GM12878 (cell line): Measurements from ENCODE around the gene CSTF1. TPM values are rescaled to one million over a fixed set of nuclear protein-coding genes. Genes with fewer than 3 reads are reported as not detected.

Source experiments
- ATAC-seq: fragments of 200-7000 bp; cut with Tn5 transposase; 3 replicates; pipeline ENCODE4 v1.9.1; 2020; ENCODE audit warnings: mild to moderate bottlenecking, moderate library complexity
- BruUV-seq: library from RNA; stranded (reverse); fragments of 400-500 nt; replicated peaks from 2 replicates; lab custom pipeline; 2021; lab: Mats Ljungman, UMichigan
- CTCF ChIA-PET: fragments of 300-600 bp; sonication (Branson Sonifier 250); formaldehyde crosslinking; extraction: SDS; loops from one replicate; lab custom pipeline; 2021; ENCODE audit warnings: inconsistent platforms; lab: Yijun Ruan, JAX
- POLR2A ChIA-PET: fragments of 350-600 bp; formaldehyde crosslinking; extraction: SDS; loops from one replicate; lab custom pipeline; 2021; ENCODE audit warnings: inconsistent platforms; lab: Charles Lee
- RAD21 ChIA-PET: fragments of 300-600 bp; sonication (Branson Sonifier 250); formaldehyde crosslinking; loops from one replicate; lab custom pipeline; 2023; ENCODE audit warnings: antibody characterized with exemption; ENCODE audit not compliant: unreplicated experiment; lab: Charles Lee
- SMC1A ChIA-PET: fragments of 300-600 bp; sonication (Branson Sonifier 250); formaldehyde crosslinking; loops from one replicate; lab custom pipeline; 2023; ENCODE audit not compliant: unreplicated experiment, uncharacterized antibody; lab: Charles Lee
- DNase-seq: peaks from one replicate; pipeline ENCODE4 v3.0.0-alpha.2; 2011; ENCODE audit warnings: low read depth, low spot score
- FAIRE-seq: peaks from 3 replicates; lab custom pipeline; 2011; peaks lifted over from hg19 to GRCh38; lab: Jason Lieb, UNC
- H2AFZ ChIP-seq: 2 replicates; pipeline ENCODE4 v1.6.0; 2011; ENCODE audit warnings: low read depth, low read length, control low read depth; ENCODE audit not compliant: control insufficient read depth
- H3K27ac ChIP-seq: 2 replicates; pipeline ENCODE4 v1.5.1; 2011; ENCODE audit warnings: control low read depth; ENCODE audit not compliant: control insufficient read depth, insufficient read depth
- H3K27me3 ChIP-seq, 2 experiments: replicated peaks in 1 of 2; 2 replicates each; pipeline versions ENCODE4 v1.6.0 to v1.6.1; 2011; ENCODE audit warnings: low read length in 1 of 2; ENCODE audit not compliant: control insufficient read depth in 2 of 2, insufficient read depth in 2 of 2
- H3K36me3 ChIP-seq, 2 experiments: 2 replicates each; pipeline ENCODE4 v1.5.1; 2011; ENCODE audit warnings: low read length in 1 of 2; ENCODE audit not compliant: control insufficient read depth in 2 of 2, insufficient read depth in 2 of 2
- H3K4me1 ChIP-seq: 2 replicates; pipeline ENCODE4 v1.6.1; 2011; ENCODE audit warnings: mild to moderate bottlenecking, low read length, moderate library complexity, mixed read lengths; ENCODE audit not compliant: control insufficient read depth, insufficient read depth
- H3K4me2 ChIP-seq: 2 replicates; pipeline ENCODE4 v1.6.0; 2011; ENCODE audit warnings: control low read depth; ENCODE audit not compliant: control insufficient read depth, insufficient read depth
- H3K4me3 ChIP-seq: fragments of 200-600 bp; sonication (generic); 2 replicates; pipeline ENCODE4 v1.5.1; 2016
- H3K79me2 ChIP-seq: 2 replicates; pipeline ENCODE4 v1.6.0; 2011; ENCODE audit warnings: low read length; ENCODE audit not compliant: control insufficient read depth, insufficient read depth
- H3K9ac ChIP-seq: 2 replicates; pipeline ENCODE4 v1.8.0; 2011; ENCODE audit warnings: low read length, control low read depth, mixed read lengths; ENCODE audit not compliant: control insufficient read depth, insufficient read depth
- H3K9me3 ChIP-seq: replicated peaks from 3 replicates; pipeline ENCODE4 v1.5.1; 2011; ENCODE audit warnings: mild to moderate bottlenecking, low read length; ENCODE audit not compliant: control insufficient read depth, insufficient read depth
- H4K20me1 ChIP-seq: 2 replicates; pipeline ENCODE4 v1.6.0; 2011; ENCODE audit not compliant: control insufficient read depth, insufficient read depth
- SMAD1 ChIP-seq: fragments of 450-650 bp; IDR thresholded peaks from 2 replicates; pipeline ENCODE4 v1.6.1; 2018; ENCODE audit warnings: mild to moderate bottlenecking, low read depth; ENCODE audit not compliant: partially characterized antibody
- SMAD5 ChIP-seq: IDR thresholded peaks from 2 replicates; pipeline ENCODE4 v1.6.1; 2016; ENCODE audit warnings: antibody characterized with exemption, low read depth
- STAT3 ChIP-seq: IDR thresholded peaks from 2 replicates; pipeline ENCODE4 v1.6.1; 2011; ENCODE audit warnings: low read depth, low read length, improper control_type of control experiment
- TCF12 ChIP-seq: IDR thresholded peaks from 2 replicates; pipeline ENCODE4 v1.6.1; 2011; ENCODE audit warnings: low read depth, mild to moderate bottlenecking, low read length
- ZBTB40 ChIP-seq: fragments of 450-650 bp; IDR thresholded peaks from 2 replicates; pipeline ENCODE4 v1.6.1; 2016; ENCODE audit warnings: mild to moderate bottlenecking, moderate library complexity, borderline replicate concordance
- ZNF687 ChIP-seq: fragments of 450-650 bp; IDR thresholded peaks from 2 replicates; pipeline ENCODE4 v1.6.1; 2017; ENCODE audit warnings: mild to moderate bottlenecking, moderate library complexity
- WGBS: methylation state at CpG from one replicate; pipeline ENCODE4 v1.1.6; 2016; ENCODE audit warnings: low lambda C conversion rate; ENCODE audit not compliant: insufficient replicate concordance, insufficient coverage; ENCODE audit errors: missing lambda C conversion rate; 5-methylcytosine and 5-hydroxymethylcytosine counted together
- in situ Hi-C: fragments of 300-500 bp; cut with MboI; formaldehyde crosslinking; loops from 9 replicates; pipeline ENCODE4 v1.14.3; 2018; ENCODE audit warnings: mixed read lengths
- intact Hi-C: fragments of 100-400 bp; cut with micrococcal nuclease; formaldehyde crosslinking; loops from one replicate; pipeline ENCODE4 v1.14.2; 2022; ENCODE audit not compliant: unreplicated experiment
- polyA plus RNA-seq, 11 experiments: library from polyadenylated mRNA; depleted of rRNA in 4 of 11; unstranded in 6 of 11; stranded (reverse) in 5 of 11; fragments of >200 nt; fragmentation: Nextera tagmentation in 4 of 11; fragmentation: Illumina TruSeq in 1 of 11; extraction: Ambion mirVana in 4 of 11; extraction: Trizol in 1 of 11; gene quantifications; 1 replicate in 1 of 11; 2 replicates in 10 of 11; pipeline versions ENCODE4 v1.2.1 to v1.2.3, GENCODE V29; 2011 to 2016; ENCODE audit warnings: inconsistent platforms in 2 of 11, missing spikeins in 2 of 11, low read depth in 1 of 11
- total RNA-seq, 4 experiments: library from RNA; depleted of rRNA in 3 of 4; stranded (reverse); fragments of >200 nt in 3 of 4; fragmentation: Illumina TruSeq in 1 of 4; extraction: Trizol in 1 of 4; gene quantifications; 2 replicates each; pipeline versions ENCODE4 v1.2.1 to v1.2.3, GENCODE V29; 2013 to 2021
- TF ChIP-seq, protein P1 (sequence below): IDR thresholded peaks from 2 replicates; pipeline ENCODE4 v1.6.1; 2012; ENCODE audit warnings: improper control_type of control experiment, low read depth, low read length; ENCODE audit not compliant: insufficient replicate concordance

CSTF1 gene
- total and polyA plus RNA-seq, 10 of the 15 experiments (the other 5 are each of a cell fraction or from before 2014, with no cell fraction given): 41.8 to 89.1 (median 50.1) TPM

DNA sequence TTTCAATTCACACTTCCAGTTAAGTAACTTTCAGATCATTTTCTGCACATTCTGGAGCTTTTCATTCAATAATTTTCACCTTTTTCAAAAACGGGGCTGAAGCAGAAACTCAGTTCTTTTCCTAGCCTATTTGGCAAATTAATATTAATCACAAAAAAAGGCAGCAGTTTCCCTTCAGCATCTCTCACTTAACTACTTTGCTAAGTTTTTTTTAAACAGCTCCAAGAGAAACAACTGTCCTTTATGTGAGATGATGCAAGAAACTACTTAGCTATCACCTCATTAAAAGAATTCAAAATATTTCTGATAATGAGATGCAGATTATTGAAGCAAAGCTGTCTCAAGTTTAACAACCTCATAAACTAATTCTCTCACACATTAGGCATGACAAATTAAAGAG is 31.4 kb downstream of the CSTF1 start:
- RAD21 ChIA-PET: no interaction called here
- intact Hi-C loops: no loop called here
- Histone ChIP-seq H3K27me3 (no peaks in the 10 kb centered on the region), H3K27ac (no peak overlapping the region), H4K20me1 (no peaks in the 10 kb centered on the region), H2AFZ (no peak overlapping the region), H3K4me3 (no peak overlapping the region), H3K9me3 (no peaks in the 10 kb centered on the region), H3K79me2 (no peaks in the 10 kb centered on the region), H3K4me1 (peaks cover 7% of the 10 kb centered on the region), H3K4me2 (no peak overlapping the region), H3K36me3 (no peaks in the 10 kb centered on the region), H3K9ac (no peak overlapping the region)
- FAIRE-seq (no peak), DNase-seq (no peak), ATAC-seq (no peak)
- SMC1A ChIA-PET: interaction anchor here (1.2 to 1.7 kb wide), 4 partner anchors 8 to 68 kb away, joined by 3 to 4 read pairs (median 4); partner anchors contain the start of gene CASS4
- no peak for TF ChIP-seq TCF12
- TF ChIP-seq ZNF687: no peak
- TF ChIP-seq SMAD5: no peak
- no peak for TF ChIP-seq SMAD1
- TF ChIP-seq STAT3: no peak
- TF ChIP-seq, protein P1, sequence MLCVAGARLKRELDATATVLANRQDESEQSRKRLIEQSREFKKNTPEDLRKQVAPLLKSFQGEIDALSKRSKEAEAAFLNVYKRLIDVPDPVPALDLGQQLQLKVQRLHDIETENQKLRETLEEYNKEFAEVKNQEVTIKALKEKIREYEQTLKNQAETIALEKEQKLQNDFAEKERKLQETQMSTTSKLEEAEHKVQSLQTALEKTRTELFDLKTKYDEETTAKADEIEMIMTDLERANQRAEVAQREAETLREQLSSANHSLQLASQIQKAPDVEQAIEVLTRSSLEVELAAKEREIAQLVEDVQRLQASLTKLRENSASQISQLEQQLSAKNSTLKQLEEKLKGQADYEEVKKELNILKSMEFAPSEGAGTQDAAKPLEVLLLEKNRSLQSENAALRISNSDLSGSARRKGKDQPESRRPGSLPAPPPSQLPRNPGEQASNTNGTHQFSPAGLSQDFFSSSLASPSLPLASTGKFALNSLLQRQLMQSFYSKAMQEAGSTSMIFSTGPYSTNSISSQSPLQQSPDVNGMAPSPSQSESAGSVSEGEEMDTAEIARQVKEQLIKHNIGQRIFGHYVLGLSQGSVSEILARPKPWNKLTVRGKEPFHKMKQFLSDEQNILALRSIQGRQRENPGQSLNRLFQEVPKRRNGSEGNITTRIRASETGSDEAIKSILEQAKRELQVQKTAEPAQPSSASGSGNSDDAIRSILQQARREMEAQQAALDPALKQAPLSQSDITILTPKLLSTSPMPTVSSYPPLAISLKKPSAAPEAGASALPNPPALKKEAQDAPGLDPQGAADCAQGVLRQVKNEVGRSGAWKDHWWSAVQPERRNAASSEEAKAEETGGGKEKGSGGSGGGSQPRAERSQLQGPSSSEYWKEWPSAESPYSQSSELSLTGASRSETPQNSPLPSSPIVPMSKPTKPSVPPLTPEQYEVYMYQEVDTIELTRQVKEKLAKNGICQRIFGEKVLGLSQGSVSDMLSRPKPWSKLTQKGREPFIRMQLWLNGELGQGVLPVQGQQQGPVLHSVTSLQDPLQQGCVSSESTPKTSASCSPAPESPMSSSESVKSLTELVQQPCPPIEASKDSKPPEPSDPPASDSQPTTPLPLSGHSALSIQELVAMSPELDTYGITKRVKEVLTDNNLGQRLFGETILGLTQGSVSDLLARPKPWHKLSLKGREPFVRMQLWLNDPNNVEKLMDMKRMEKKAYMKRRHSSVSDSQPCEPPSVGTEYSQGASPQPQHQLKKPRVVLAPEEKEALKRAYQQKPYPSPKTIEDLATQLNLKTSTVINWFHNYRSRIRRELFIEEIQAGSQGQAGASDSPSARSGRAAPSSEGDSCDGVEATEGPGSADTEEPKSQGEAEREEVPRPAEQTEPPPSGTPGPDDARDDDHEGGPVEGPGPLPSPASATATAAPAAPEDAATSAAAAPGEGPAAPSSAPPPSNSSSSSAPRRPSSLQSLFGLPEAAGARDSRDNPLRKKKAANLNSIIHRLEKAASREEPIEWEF: no peak
- no peak for TF ChIP-seq ZBTB40
- BruUV-seq: no TSS peak
- POLR2A ChIA-PET: no interaction called here
- WGBS: 68% methylated on average over 1 of the region's 1 CpG
- in situ Hi-C loops: no loop called here
- CTCF ChIA-PET: interaction anchor here (1.5 kb wide), 1 partner anchor 11 kb away, joined by 6 read pairs; the partner anchor contains the start of gene CASS4
